VCaP (cell line): Measurements from ENCODE around the gene TLE2.

Experiments
- H3K27ac ChIP-seq: fragments of 450-650 bp; 2 replicates; pipeline ENCODE4 v1.5.1; 2017
- CTCF ChIP-seq: fragments of 450-650 bp; conservative IDR thresholded peaks from 2 replicates; pipeline ENCODE4 v1.5.1; 2017; ENCODE audit warnings: mild to moderate bottlenecking, moderate library complexity

The TLE2 gene

GRCh38 chr19:3066482-3067049 lies 37.5 kb upstream of the TLE2 start:
- no peak overlapping the region for H3K27ac ChIP-seq
- no peak for TF ChIP-seq CTCF

GRCh38 chr19:3065675-3066357 lies 36.7 kb upstream of the TLE2 start:
- H3K27ac ChIP-seq, result no peak overlapping the region
- TF ChIP-seq CTCF, result no peak

GRCh38 chr19:3064011-3064330 lies 34.9 kb upstream of the TLE2 start:
- TF ChIP-seq CTCF, result no peak
- peak overlapping the region; percentile 79; the same call in 1 of the 2 replicates for H3K27ac ChIP-seq

GRCh38 chr19:3062165-3063105 lies 33.4 kb upstream of the TLE2 start, which contains the start of gene TLE5:
Gene TLE5 (minus strand): TSS chr19:3062495. CDS start chr19:3062200, 295 bp downstream.
- no peak for TF ChIP-seq CTCF
- H3K27ac ChIP-seq, result peak within 1 kb of the TSS; percentile 79

- no peak for TF ChIP-seq CTCF
- peak overlapping the region; percentile 79 for H3K27ac ChIP-seq
Observed at GRCh38 chr19:3061182-3062161, 32.4 kb upstream of the TLE2 start.

GRCh38 chr19:3060857-3061181 lies 31.7 kb upstream of the TLE2 start:
- no peak for TF ChIP-seq CTCF
- H3K27ac ChIP-seq, result peak overlapping the region; percentile 79
